NCI-H2196 (cell line): ENCODE measurements around the gene ARF5.

Experiments
- DNase-seq: peaks from one replicate; lab custom pipeline; 2025; ENCODE audit not compliant: unreplicated experiment; lab: John Stamatoyannopoulos, UW

ARF5 gene

GRCh38 chr7:127635659-127636285, 47.6 kb downstream of the ARF5 start:
- no peak for DNase-seq

- DNase-seq, result no peak
Observed at GRCh38 chr7:127638197-127638596, 50.0 kb downstream of the ARF5 start.
